Measurements from ENCODE around the gene IFITM1.
A peak's percentile ranks its signal among the peaks of the same experiment; 100 is the strongest.
"Not testable (repeated sequence)": the region's sequence is repeated elsewhere in the genome, so short reads cannot be mapped to it uniquely, and the experiment has no call there.

IFITM1 gene

GRCh38 chr11:307766-308708, 5.8 kb upstream of the IFITM1 start, which contains the start of gene IFITM2:
Gene IFITM2, plus strand, starts transcription at chr11:307816. Its CDS starts 377 bp downstream, at chr11:308193.
- ATAC-seq = peak; percentile 37
- not testable (repeated sequence) for H3K27me3 Mint-ChIP-seq; H3K36me3 Mint-ChIP-seq (ENCODE audit: low read depth); H3K9me3 Mint-ChIP-seq
- Mint-ChIP-seq H3K27ac (peak within 1 kb of the TSS; percentile 90), H3K4me3 (peak within 1 kb of the TSS; percentile 90), H3K4me1 (peaks cover 44% of the 10 kb centered on the region)
- peak; percentile 70 for DNase-seq

- not testable (repeated sequence) for H3K27me3 Mint-ChIP-seq, DNase-seq, H3K9me3 Mint-ChIP-seq
- peaks cover 39% of the 10 kb centered on the region for H3K4me1 Mint-ChIP-seq
- peaks cover 12% of the 10 kb centered on the region for H3K36me3 Mint-ChIP-seq (ENCODE audit: low read depth)
- H3K4me3 Mint-ChIP-seq = peak overlapping the region; percentile 90
- H3K27ac Mint-ChIP-seq = peak overlapping the region; percentile 90
- ATAC-seq = peak; percentile 3
These were observed 4.8 kb upstream of the IFITM1 start for GRCh38 chr11:308740-309665.

GRCh38 chr11:309979-310572, 3.8 kb upstream of the IFITM1 start:
- H3K4me1 Mint-ChIP-seq = peaks cover 34% of the 10 kb centered on the region
- peaks cover 22% of the 10 kb centered on the region for H3K36me3 Mint-ChIP-seq (ENCODE audit: low read depth)
- peak overlapping the region; percentile 90 for H3K27ac Mint-ChIP-seq
- not testable (repeated sequence) for DNase-seq, ATAC-seq, H3K9me3 Mint-ChIP-seq, H3K27me3 Mint-ChIP-seq
- H3K4me3 Mint-ChIP-seq = peak overlapping the region; percentile 90

GRCh38 chr11:311013-311748, 2.7 kb upstream of the IFITM1 start:
- not testable (repeated sequence) for ATAC-seq, H3K27me3 Mint-ChIP-seq, DNase-seq, H3K9me3 Mint-ChIP-seq
- H3K4me3 Mint-ChIP-seq = peak overlapping the region; percentile 92
- peak overlapping the region; percentile 96 for H3K27ac Mint-ChIP-seq
- H3K36me3 Mint-ChIP-seq (ENCODE audit: low read depth) = peaks cover 26% of the 10 kb centered on the region
- peaks cover 29% of the 10 kb centered on the region for H3K4me1 Mint-ChIP-seq

GRCh38 chr11:312092-312816, 1.6 kb upstream of the IFITM1 start:
- DNase-seq = peak; percentile 54
- peak; percentile 16 for ATAC-seq
- H3K4me3 Mint-ChIP-seq = peak overlapping the region; percentile 92
- H3K27me3 Mint-ChIP-seq = no peaks in the 10 kb centered on the region
- H3K4me1 Mint-ChIP-seq = peaks cover 36% of the 10 kb centered on the region
- peaks cover 33% of the 10 kb centered on the region for H3K36me3 Mint-ChIP-seq (ENCODE audit: low read depth)
- no peaks in the 10 kb centered on the region for H3K9me3 Mint-ChIP-seq
- H3K27ac Mint-ChIP-seq = peak overlapping the region; percentile 96

- no peaks in the 10 kb centered on the region for H3K27me3 Mint-ChIP-seq
- no peak for ATAC-seq
- H3K36me3 Mint-ChIP-seq (ENCODE audit: low read depth) = peaks cover 36% of the 10 kb centered on the region
- no peak for DNase-seq
- H3K9me3 Mint-ChIP-seq = no peaks in the 10 kb centered on the region
- peaks cover 35% of the 10 kb centered on the region for H3K4me1 Mint-ChIP-seq
- peak overlapping the region; percentile 92 for H3K4me3 Mint-ChIP-seq
- H3K27ac Mint-ChIP-seq = peak overlapping the region; percentile 96
These were observed 495 bp upstream of the IFITM1 start for GRCh38 chr11:313304-313786.

GRCh38 chr11:314554-314875, 675 bp downstream of the IFITM1 start:
- Mint-ChIP-seq H3K4me1 (peaks cover 34% of the 10 kb centered on the region), H3K27ac (peak overlapping the region; percentile 96), H3K4me3 (peak overlapping the region; percentile 92), H3K36me3 (ENCODE audit: low read depth) (peaks cover 31% of the 10 kb centered on the region)
- not testable (repeated sequence) for H3K9me3 Mint-ChIP-seq, DNase-seq, H3K27me3 Mint-ChIP-seq, ATAC-seq

- H3K27ac Mint-ChIP-seq = peak overlapping the region; percentile 96
- no peak for DNase-seq
- peaks cover 30% of the 10 kb centered on the region for H3K36me3 Mint-ChIP-seq (ENCODE audit: low read depth)
- no peaks in the 10 kb centered on the region for H3K27me3 Mint-ChIP-seq
- peaks cover 36% of the 10 kb centered on the region for H3K4me1 Mint-ChIP-seq
- no peaks in the 10 kb centered on the region for H3K9me3 Mint-ChIP-seq
- peak overlapping the region; percentile 92 for H3K4me3 Mint-ChIP-seq
- ATAC-seq = no peak
These were observed 1.2 kb downstream of the IFITM1 start for GRCh38 chr11:315051-315481.

GRCh38 chr11:315516-315994, 1.7 kb downstream of the IFITM1 start:
- Mint-ChIP-seq H3K27ac (peak overlapping the region; percentile 96), H3K27me3 (no peaks in the 10 kb centered on the region), H3K4me1 (peaks cover 41% of the 10 kb centered on the region), H3K9me3 (no peaks in the 10 kb centered on the region), H3K4me3 (peak overlapping the region; percentile 92), H3K36me3 (ENCODE audit: low read depth) (peaks cover 34% of the 10 kb centered on the region)
- ATAC-seq (no peak), DNase-seq (no peak)

- ATAC-seq (no peak), DNase-seq (peak; percentile 52)
- Mint-ChIP-seq H3K9me3 (no peaks in the 10 kb centered on the region), H3K36me3 (ENCODE audit: low read depth) (peaks cover 34% of the 10 kb centered on the region), H3K4me3 (peak overlapping the region; percentile 87), H3K27ac (peak overlapping the region; percentile 92), H3K27me3 (no peaks in the 10 kb centered on the region), H3K4me1 (peaks cover 44% of the 10 kb centered on the region)
These were observed 2.3 kb downstream of the IFITM1 start for GRCh38 chr11:316031-316701.

GRCh38 chr11:316891-317301, 3.1 kb downstream of the IFITM1 start:
- H3K27ac Mint-ChIP-seq = peak overlapping the region; percentile 92
- no peak for ATAC-seq
- no peak for DNase-seq
- peaks cover 40% of the 10 kb centered on the region for H3K4me1 Mint-ChIP-seq
- H3K36me3 Mint-ChIP-seq (ENCODE audit: low read depth) = peaks cover 34% of the 10 kb centered on the region
- no peaks in the 10 kb centered on the region for H3K9me3 Mint-ChIP-seq
- no peaks in the 10 kb centered on the region for H3K27me3 Mint-ChIP-seq
- H3K4me3 Mint-ChIP-seq = peak overlapping the region; percentile 87

GRCh38 chr11:317668-318404, 4.0 kb downstream of the IFITM1 start:
- peak overlapping the region; percentile 87 for H3K4me3 Mint-ChIP-seq
- not testable (repeated sequence) for ATAC-seq, H3K27me3 Mint-ChIP-seq, H3K9me3 Mint-ChIP-seq
- H3K4me1 Mint-ChIP-seq = peaks cover 34% of the 10 kb centered on the region
- H3K27ac Mint-ChIP-seq = peak overlapping the region; percentile 92
- peaks cover 34% of the 10 kb centered on the region for H3K36me3 Mint-ChIP-seq (ENCODE audit: low read depth)
- peak; percentile 39 for DNase-seq

Measured in activated naive CD8-positive, alpha-beta T cell treated with anti-CD3 and anti-CD28 coated beads, Interleukin-2, amount 50 U/mL, for 24 hours (primary cell).